Type B pancreatic cell (in vitro differentiated cells): ENCODE measurements around the gene CIITA. TPM values are rescaled to one million over a fixed set of nuclear protein-coding genes. Genes with fewer than 3 reads are reported as not detected.

Source experiments
- DNase-seq: peaks from one replicate; pipeline ENCODE4 v3.0.0; 2021; ENCODE audit warnings: mixed read lengths; ENCODE audit not compliant: unreplicated experiment; ENCODE audit errors: extremely low spot score
- H3K27ac Mint-ChIP-seq: 2 replicates; pipeline ENCODE4 v1.8.0; 2021; ENCODE audit warnings: mild to moderate bottlenecking, mixed read lengths
- H3K27me3 Mint-ChIP-seq: 2 replicates; pipeline ENCODE4 v1.8.0; 2021; ENCODE audit warnings: mixed read lengths
- H3K36me3 Mint-ChIP-seq: 2 replicates; pipeline ENCODE4 v1.8.0; 2021; ENCODE audit warnings: mixed read lengths
- H3K4me1 Mint-ChIP-seq: one replicate; pipeline ENCODE4 v1.8.0; 2021; ENCODE audit warnings: mixed read lengths; ENCODE audit not compliant: unreplicated experiment
- H3K4me3 Mint-ChIP-seq: 2 replicates; pipeline ENCODE4 v1.8.0; 2021; ENCODE audit warnings: mild to moderate bottlenecking, mixed read lengths
- H3K9me3 Mint-ChIP-seq: 2 replicates; pipeline ENCODE4 v1.8.0; 2021; ENCODE audit warnings: mixed read lengths
- CTCF ChIP-seq: fragments of 200-600 bp; sonication (generic); conservative IDR thresholded peaks from 2 replicates; pipeline ENCODE4 v1.5.0; 2021; ENCODE audit warnings: antibody characterized with exemption, mild to moderate bottlenecking
- total RNA-seq: library from RNA; stranded (reverse); gene quantifications from 2 replicates; pipeline ENCODE4 v1.2.1, GENCODE V29; 2021; ENCODE audit warnings: low replicate concordance

CIITA gene
- total RNA-seq, 1 donor from 2014 or later, result not detected

DNA sequence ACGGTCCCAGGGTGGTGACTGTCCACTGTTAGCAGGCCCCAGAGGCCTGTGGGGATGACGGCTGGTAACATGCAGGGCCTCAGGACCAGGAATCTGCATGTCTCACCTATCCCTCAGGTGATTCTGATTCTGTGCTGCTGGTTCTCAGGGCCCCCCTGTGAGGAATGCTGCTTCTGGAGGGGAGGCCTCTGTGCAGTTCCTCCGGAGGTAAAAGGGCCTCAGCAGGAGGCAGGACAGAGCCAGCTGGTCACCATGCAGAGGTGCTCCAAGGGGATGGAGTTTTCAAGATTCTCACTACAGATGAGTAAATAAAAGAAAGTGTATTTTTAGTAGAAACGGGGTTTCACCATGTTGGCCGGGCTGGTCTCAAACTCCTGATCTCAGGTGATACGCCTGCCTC is 101.1 kb downstream of the CIITA start:
- H3K4me3 Mint-ChIP-seq, result no peak overlapping the region
- H3K9me3 Mint-ChIP-seq, result no peaks in the 10 kb centered on the region
- no peak overlapping the region for H3K27ac Mint-ChIP-seq
- DNase-seq, result no peak
- peaks cover 66% of the 10 kb centered on the region for H3K4me1 Mint-ChIP-seq
- no peaks in the 10 kb centered on the region for H3K27me3 Mint-ChIP-seq
- H3K36me3 Mint-ChIP-seq, result peaks cover 17% of the 10 kb centered on the region
- no peak for TF ChIP-seq CTCF

- peaks cover 17% of the 10 kb centered on the region for H3K36me3 Mint-ChIP-seq
- peaks cover 68% of the 10 kb centered on the region for H3K4me1 Mint-ChIP-seq
- DNase-seq, result no peak
- no peaks in the 10 kb centered on the region for H3K27me3 Mint-ChIP-seq
- H3K27ac Mint-ChIP-seq, result no peak overlapping the region
- peak overlapping the region; percentile 18 for H3K4me3 Mint-ChIP-seq
- H3K9me3 Mint-ChIP-seq, result no peaks in the 10 kb centered on the region
- no peak for TF ChIP-seq CTCF
Observed at GRCh38 chr16:10978871-10979446, 102.0 kb downstream of the CIITA start.

GRCh38 chr16:10979717-10980601 is 103.0 kb downstream of the CIITA start:
- no peak for TF ChIP-seq CTCF
- Mint-ChIP-seq H3K27ac (peak overlapping the region; percentile 8), H3K4me1 (peaks cover 72% of the 10 kb centered on the region), H3K27me3 (no peaks in the 10 kb centered on the region), H3K9me3 (no peaks in the 10 kb centered on the region), H3K36me3 (peaks cover 18% of the 10 kb centered on the region), H3K4me3 (no peak overlapping the region)
- DNase-seq, result no peak

DNA sequence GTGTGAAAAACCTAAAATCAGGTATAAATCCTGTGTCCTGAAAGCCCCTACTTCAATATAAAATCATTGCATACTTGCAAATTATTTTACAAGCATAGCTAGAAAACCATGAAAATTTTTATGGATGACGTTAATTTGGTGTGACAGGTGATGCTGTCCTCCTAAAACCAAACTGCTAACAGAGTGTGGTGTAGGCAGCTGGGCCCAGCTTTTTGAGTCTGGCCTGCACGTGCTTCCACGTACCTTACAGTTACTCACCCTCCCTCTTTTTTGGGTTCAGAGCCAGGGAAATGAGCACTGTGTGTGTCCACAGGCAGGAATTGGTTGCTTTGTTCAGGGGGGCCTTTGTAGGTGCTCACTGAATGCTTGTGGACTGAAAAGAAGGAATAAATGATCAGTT is 103.8 kb downstream of the CIITA start:
- DNase-seq, result no peak
- H3K27me3 Mint-ChIP-seq, result no peaks in the 10 kb centered on the region
- H3K9me3 Mint-ChIP-seq, result no peaks in the 10 kb centered on the region
- no peak overlapping the region for H3K27ac Mint-ChIP-seq
- H3K4me1 Mint-ChIP-seq, result peaks cover 72% of the 10 kb centered on the region
- peaks cover 22% of the 10 kb centered on the region for H3K36me3 Mint-ChIP-seq
- H3K4me3 Mint-ChIP-seq, result peak overlapping the region; percentile 14
- no peak for TF ChIP-seq CTCF

GRCh38 chr16:10981697-10982216 is 104.8 kb downstream of the CIITA start:
- no peak overlapping the region for H3K27ac Mint-ChIP-seq
- TF ChIP-seq CTCF, result peak; percentile 47
- H3K36me3 Mint-ChIP-seq, result peaks cover 28% of the 10 kb centered on the region
- H3K4me3 Mint-ChIP-seq, result no peak overlapping the region
- no peaks in the 10 kb centered on the region for H3K27me3 Mint-ChIP-seq
- no peaks in the 10 kb centered on the region for H3K9me3 Mint-ChIP-seq
- H3K4me1 Mint-ChIP-seq, result peaks cover 70% of the 10 kb centered on the region
- no peak for DNase-seq
